HG02571 (cell line): ENCODE measurements around the gene ACOX1.
A peak's percentile ranks its signal among the peaks of the same experiment; 100 is the strongest.

Source experiments
- ATAC-seq: cut with Tn5 transposase; IDR thresholded peaks from one replicate; pipeline ENCODE4 v1.9.1; 2021; ENCODE audit warnings: mild to moderate bottlenecking, moderate library complexity; ENCODE audit not compliant: unreplicated experiment

The ACOX1 gene

DNA sequence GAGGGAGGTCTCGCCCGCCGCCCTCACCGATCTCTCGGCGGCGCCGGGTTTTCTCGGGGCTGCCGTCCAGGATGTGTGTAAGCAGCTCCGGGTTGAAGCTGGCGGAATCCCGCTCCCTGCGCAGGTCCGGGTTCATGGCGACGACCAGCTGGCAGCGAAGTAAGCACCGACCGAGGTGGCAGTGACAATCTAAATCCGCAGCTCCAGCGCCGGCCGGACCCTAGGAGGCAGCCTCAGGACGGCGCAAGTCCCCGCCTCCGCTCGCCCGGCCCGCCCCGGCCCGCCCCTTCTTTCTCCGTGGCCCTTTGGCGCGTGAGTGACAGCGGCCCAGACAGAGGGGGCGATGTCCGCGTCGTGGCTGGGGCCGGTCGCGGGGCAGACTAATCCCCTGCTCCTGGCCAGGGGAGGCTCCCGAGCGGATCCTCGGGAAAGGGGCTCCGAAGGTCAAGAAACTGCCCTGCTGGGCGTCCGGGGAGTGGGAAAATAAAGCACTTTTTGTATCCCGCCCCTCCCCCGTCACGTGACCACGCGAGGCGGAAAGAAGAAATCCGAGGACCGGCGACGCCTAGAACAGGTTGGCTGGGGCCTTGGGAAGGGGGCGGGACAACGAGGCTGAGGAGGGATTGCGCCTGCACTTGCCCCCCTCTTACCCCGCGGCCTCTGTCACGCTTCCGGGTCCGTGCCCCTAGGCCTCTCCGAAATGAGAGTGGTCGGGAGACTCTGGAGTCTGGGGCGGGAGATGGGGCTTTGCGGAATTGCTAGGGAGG is at the start of gene ACOX1, which contains the start of gene TEN1:
Gene ACOX1, minus strand, starts transcription at position 229 of the 767 bp plus-strand sequence. Its CDS starts 93 bp downstream, at position 136.
Gene TEN1, plus strand, starts transcription at position 303 of the 767 bp plus-strand sequence. CDS start 6,953 bp downstream, outside the sequence.
- peak; percentile 84 for ATAC-seq

DNA sequence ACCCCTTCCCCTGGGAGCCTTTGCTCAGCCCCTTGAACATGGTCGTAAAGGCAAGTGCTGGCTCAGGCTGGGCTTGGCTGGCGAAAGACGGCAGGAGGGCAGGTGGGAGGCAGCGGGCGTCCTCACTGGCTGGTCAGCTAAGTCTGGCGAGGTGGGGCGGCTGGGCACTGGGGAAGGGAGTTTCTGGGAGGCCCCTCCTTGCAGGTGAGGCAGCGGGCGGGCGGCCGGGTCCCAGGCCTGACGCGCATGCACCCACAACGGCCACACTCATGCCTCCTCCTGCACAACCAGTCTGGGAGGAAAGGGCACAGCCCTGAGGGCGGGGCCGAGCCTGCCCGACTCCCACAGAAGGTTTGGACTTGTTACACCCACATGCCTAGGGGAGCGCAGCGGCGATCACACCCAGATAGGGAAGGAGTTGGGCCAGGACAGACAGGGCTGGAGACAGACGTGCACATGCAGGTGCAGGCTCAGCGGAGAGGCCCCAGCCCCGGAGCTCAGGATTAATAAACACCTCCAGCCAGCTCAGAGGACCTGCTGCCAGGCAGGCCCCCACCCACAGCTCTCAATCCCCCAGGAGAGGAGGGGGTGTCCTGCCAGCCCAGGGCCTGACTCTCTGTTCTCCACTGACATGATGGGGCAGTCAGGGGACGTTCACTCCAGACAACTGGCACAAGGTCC is 48.3 kb upstream of the ACOX1 start, which contains the start of gene EVPL:
Gene EVPL, minus strand, starts transcription at position 148 of the 681 bp plus-strand sequence. Its CDS starts 108 bp downstream, at position 40.
- no peak for ATAC-seq

DNA sequence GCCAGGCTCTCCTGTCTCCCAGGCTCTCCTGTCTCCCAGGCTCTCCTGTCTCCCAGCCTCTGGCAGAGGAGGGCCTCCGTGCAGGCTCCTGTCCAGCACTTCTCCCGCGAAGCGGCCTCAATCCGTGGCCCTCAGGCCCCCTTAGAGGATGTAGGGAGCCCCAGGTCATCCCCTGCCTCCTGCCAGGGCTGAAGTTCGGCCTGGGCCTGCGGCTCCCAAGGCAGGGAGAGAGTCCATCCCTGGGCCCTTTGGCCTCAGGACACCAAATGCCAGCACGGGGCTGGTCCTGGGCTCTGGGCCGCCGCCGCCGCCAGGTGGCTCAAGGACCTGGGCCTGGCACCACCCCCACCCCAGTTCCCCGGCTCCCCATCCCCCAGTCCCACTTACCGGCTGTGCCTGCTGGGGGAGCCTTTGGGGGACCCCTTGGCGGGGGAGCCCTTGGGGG is 47.8 kb upstream of the ACOX1 start:
- no peak for ATAC-seq

DNA sequence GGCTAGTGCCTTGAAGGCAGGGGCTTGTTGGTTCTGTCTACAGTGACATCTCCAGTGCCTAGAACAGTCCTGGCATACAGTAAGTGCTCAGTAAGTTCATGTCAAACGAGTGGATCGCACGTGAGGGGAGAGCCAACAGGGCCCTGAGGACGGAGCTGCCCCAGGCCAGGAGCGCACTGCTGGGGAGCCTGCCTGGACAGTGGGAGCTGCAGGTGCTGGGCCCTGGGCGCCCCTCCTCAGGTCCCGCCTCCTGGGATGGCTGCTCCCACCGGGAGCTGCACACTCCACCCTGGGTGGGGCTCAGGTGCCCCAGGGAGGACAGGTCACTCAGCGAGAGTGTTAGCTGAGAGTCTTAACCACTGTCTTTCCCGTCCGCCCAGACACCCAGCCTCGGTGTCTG is 46.3 kb upstream of the ACOX1 start:
- no peak for ATAC-seq

DNA sequence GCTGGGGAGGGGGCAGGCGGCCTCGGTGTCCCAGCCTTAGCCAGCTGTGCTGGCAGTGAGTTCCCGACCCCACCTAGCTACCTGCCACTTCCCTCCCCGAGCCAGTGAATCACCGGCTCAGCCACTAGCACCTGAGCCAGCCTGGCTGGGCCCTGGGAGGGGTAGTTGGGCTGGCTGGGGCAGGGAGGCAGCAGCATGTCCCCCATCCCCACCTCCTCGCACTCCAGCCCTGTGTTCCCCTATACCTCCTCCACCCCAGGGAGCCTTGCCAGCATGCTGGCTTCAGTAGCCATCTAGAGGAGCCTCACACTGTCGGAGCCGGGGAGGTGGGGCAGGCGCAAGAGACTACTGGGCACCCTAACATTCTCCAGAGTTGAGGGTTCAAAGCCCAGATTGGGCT is 45.4 kb upstream of the ACOX1 start:
- ATAC-seq: no peak

DNA sequence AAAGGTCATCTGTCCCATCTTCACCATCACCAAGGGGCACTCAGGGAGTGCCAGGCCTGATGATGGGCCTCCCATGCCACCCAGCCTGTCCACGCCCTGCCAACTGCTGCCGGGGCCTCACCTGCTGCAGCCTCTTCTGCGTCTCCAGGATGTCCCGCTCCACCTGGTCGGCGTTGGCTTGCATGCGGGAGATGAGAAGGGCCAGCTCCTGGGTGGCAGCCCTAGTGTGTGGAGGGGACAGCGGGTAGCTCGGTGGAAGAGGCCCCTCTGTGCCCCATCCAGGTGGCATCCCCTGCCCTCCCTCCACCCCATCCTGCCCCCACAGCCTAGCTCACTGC is 44.9 kb upstream of the ACOX1 start:
- ATAC-seq: no peak

DNA sequence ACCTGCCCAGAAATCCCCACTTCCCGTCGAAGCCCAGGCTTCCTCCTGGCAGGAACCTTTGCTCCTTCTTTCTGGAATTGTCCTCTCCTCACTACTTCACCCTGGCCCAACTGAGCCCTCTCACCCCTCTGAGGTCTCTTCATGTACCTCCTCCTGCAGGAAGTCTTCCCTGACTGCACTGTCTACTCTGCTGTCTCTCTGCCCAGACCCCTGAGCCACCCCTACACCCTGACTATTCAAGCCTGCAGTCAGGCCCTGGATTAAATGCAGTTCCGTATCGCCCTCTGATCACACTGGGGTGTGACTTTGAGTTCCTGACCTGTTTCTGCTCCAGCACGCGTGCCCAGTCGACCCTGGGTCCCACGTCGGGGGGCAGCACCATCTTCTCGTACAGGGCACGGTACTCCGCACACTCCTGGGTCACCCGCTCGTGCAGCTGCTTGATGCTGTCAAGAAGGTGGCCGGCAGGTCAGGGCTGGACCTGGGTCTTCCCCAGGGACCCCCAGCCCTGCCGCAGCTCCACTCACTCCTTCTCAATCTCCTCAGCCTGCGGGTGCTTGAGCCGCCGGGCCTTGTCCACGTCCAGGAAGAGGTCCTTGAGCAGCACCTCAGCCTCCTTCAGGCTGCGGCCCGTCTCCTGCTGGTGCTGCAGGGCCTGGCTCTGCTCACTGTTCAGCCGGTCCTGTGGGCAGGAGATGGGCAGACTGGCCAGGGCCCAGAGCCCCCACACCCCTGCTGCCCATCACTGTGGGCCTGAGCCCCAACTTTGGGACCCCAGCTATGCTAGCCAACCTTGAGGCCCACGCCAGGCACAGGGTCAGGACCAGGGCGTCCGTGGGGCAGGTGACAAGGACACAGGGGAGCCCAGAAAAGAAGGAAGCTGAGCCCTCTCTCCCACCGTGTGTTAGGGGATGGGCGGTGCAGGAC is 44.3 kb upstream of the ACOX1 start:
- ATAC-seq: no peak

DNA sequence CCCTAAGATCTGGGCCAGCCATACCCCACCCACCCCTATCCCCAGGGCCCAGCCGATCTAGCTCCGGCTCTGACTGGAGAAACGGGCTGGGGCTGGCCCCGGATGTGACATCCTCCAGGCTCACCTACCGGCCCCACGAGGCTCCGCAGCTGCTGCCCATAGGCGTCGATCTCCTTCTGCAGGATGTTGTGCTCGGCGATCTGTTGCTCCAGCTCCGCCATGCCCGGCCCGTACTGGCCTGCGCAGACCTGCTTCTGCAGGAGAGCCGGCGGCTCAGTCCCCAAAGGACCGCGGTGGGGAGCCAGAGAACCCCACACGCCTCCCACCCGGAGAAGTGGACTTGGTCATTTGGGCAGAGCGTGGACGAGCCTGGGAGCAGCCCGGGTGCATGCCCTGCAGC is 43.3 kb upstream of the ACOX1 start:
- ATAC-seq: no peak

DNA sequence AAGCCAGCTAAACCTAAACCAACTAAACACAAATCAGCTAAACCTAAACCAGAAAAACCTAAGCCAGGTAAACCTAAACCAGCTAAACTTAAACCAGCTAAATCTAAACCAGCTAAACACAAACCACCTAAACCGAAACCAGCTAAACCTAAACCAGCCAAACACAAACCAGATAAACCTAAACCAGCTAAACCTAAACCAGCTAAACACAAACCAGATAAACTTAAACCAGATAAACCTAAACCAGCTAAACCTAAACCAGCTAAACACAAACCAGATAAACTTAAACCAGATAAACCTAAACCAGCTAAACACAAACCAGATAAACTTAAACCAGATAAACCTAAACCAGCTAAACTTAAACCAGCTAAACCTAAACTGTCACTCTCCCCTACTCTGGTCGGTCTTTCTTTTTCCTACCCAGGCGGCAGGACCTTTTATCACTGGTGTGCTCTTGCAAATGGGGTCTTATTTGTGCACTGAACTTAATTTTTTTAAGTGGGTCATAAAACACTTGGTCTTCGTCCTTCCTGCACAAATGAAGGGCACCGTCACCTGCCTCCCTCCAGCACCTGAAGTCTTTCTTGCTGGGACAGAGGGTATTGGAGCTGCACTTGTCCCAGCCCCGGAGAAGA is 41.0 kb upstream of the ACOX1 start:
- ATAC-seq: no peak

DNA sequence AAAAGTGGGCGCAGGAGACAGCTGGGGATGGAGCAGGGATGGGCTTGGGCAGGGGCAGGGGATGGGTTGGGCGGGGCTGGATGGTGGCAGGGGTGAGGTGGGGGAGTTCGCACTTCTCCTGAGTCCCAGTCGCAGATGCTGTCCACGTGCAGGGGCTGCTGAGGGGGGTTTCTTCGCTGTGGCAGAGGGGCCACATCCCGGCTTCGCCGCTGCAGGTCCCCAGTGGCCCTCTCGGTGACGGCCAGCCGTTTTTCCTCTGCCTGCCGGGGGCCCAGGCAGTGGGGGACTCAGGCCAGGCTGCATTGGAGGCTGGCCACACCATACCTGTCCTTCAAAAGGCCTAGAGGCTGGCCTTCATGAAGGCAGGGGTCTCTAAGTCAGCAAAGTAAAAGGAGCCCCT is 39.8 kb upstream of the ACOX1 start:
- no peak for ATAC-seq

DNA sequence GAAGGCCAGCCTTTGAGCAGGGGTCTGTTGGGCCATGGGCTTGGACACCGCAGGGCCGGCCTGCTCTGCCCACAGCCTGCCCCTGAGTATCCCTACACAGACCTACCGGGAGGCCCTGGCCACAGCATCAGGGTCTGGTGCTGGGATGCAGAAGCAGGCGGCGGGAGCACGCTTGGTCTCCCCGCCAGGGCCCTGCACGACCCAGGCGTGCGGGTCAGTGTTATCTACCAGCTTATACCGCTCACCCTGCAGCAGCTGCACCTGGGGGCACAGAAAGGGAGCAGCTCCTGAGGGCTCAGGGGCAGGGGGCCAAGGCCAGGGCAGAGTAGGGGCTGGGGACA is 39.3 kb upstream of the ACOX1 start:
- ATAC-seq: no peak

DNA sequence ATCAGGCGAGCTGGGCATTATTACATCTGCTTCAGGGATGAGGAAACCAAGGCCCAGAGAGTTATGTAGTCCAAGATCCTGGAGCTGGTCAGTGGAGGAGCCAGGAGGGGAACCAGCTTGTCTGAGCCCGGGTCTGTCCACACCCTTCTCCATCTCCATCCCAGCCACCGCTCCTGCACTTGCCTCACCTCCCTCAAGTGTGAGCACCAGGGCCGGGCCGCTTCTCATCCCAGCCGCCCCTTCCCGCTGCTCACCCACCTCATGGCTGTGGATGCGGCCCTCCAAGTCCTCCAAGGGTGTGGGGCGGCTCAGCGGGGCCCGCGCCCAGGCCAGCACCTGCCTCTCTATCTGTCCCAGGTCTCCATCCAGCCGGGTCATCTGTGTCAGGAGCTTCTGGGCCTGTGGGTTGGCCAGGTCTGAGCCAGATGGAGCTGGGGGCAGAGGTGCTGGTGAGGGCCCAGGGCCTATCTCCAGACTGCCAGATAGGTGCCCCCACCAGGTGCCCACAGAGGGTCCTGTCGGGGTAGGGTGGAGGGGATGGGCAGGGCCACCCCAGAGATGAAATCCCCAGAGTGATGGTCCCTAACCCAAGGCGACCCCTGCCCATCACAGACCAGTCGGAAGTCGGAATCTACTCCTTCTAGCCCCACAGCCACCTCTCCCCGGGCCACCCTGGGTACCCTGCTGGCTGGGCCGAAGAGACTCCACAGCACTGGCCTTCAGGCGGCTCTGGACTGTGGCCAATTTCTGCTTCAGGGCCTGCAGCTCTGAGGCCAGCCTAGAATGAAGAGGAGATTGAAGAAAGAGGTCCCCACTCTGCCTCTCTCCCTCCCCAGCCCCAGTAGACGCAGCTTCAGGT is 38.7 kb upstream of the ACOX1 start:
- no peak for ATAC-seq

DNA sequence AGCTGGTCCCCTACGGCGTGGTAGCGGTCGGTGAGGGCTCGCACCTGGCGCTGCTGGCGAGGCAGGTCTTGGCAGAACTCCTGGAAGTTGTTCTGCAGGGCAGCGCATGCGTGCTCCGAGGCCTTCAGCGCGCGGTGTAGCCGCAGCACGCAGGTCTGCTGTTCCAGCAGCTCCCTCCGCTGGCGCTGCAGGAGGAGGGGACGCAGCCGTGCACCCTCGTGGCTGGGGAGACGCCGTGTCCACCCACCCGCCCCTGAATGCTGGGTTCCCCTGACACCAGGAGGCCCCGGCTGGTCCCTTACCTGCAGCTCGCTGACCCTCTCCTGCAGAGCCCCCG is 35.9 kb upstream of the ACOX1 start:
- ATAC-seq: no peak

DNA sequence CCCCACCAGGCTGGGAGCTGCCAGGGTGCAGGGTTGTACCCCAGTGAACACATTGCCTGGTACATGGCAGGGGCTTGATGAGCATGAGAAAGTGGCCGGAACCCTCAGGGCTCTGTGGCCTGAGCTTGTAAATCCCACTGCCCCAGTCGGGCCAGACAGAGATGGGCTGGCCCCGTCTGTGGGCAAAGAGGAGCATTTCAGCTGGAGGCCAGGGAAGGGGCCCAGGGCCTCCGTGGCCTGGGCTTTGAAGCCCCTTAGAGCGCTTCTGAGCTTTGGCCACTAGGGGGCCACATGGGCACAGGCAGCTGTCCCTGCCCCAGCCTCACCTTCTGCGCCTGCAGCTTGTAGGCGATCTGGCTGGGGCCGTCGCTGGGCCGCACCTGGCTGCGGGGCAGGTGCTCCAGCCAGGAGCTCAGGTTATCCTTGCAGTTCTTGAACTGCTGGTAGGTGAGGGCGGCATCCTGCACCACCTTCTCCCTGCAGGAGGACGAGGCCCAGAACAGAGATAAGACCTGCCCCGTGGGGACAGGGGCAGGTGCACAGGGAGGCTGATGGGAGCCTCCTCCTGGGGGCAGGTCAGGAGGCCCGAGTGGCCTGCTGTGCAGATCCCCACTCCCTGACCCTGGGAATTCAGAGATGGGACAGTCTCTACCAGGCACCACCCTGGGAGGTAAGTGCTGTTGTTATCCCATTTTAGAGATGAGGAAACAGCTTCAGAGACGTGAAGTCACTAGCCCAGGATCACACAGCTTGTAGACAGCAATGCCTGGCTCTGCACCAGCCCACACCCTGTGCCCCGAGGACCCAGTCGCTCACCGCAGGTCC is 35.3 kb upstream of the ACOX1 start:
- no peak for ATAC-seq

DNA sequence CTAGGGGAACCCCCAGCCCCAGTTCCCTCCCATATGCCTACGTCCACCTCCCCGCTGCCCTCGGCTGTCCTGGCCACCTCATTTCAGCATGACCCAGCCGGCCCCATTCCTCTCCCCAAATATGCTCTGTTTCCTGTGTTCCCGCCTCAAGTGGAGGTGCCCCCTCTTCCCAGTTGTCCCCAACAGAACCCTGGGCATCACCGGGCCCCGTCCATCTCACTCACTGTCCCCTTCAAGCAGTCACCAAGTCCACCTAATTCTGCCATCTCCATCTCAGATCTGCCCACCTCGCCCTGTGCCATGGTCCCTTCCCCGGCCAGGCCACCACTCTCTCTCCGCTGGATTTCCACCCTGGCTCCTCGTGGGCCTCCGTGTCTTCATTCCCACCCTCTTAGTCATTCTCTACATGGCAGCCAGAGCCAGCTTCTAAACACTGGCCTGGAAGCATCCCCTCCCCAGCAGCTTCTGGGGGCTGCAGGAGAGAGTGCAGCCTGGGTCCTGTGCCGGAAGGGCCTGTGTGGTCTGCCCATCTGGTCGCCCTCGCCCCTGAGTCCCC is 34.5 kb upstream of the ACOX1 start:
- no peak for ATAC-seq

DNA sequence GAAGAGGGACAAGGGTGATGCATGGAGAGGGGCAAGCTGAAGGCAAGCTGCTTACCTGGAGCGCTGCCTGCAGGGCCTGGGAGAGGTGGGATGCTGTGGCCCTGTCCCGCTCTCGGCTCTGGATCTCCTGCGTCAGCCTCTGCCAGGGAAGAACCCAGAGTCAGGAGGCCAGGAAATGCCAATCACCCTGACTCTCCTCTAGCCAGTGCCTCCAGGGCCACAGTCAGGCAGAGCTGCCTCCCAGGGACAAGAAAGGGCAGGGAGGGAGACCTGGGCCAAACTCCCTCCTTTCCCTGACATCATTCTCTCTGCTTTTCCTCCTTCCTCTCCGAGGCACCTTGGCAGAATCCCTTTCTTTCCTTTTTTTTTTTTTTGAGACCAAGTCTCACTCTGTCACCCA is 33.0 kb upstream of the ACOX1 start:
- ATAC-seq: no peak

DNA sequence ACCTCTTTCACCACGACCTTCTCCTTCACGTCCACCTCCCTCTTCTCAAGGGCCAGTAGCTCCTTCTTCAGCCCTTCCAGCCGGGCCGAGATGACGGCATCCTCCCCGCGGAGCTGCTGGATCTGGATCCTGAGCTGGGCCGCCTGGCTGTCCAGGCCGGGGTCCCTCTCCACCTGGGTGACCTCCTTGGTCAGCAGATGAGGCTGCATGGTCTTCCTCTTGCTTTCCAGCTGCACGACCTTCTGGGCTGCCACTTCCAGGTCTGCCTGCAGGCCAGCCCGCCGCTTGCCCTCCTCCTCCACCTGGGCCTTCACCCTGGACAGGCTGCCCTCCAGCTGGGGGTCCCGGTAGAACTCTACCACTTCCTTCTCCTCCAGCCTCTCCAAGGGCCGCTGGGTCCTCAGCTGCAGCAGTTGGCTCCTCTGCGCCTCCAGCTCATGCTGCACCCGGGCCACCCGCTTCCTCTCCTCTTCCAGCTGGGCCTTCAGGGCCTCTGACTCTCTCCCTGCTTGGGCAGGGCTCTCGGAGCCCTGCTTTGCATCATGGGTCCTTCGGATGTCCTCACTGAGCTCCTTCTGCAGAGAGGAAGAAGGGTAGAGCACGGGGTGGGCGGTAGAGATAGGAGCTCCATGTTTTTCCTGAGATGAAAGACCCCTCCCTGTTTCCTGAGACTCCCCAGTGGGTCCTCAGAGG is 31.1 kb upstream of the ACOX1 start:
- no peak for ATAC-seq

DNA sequence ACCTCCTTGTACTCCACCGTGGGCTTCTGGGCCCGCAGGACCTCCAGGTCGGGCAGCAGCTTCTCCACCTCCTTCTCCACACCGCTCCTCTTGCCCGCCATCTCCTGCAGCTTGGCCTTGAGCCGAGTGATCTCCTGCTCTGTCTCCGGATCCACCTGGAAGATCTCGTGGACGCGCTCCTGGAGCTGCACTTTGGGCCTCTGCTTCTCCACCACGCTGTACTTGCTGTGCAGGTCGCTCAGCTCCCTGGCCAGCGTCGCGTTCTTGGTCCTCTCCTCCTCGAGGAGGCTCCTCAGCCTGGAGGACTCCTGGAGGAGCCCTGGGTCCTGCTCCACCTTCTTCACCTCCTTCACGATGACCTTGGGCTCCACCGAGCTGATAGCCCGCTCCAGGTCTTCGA is 30.5 kb upstream of the ACOX1 start:
- ATAC-seq: no peak
